Vagina (tissue), 2 donors: Measurements from ENCODE around the gene NYAP2. TPM values are rescaled to one million over a fixed set of nuclear protein-coding genes. Genes with fewer than 3 reads are reported as not detected.

ENCODE experiments used
- DNase-seq, 2 donors: peaks; one replicate each; pipeline ENCODE4 v3.0.0-alpha.2; 2017; ENCODE audit errors: extremely low spot score in 2 of 2
- H3K27ac ChIP-seq: fragments of 200-600 bp; sonication (generic); one replicate; pipeline ENCODE4 v1.5.1; 2019
- H3K27me3 ChIP-seq: fragments of 200-600 bp; sonication (generic); one replicate; pipeline ENCODE4 v1.5.1; 2019
- H3K36me3 ChIP-seq, 2 donors: fragments of 200-600 bp; sonication (generic); one replicate each; pipeline ENCODE4 v1.5.1; 2017 to 2019
- H3K4me1 ChIP-seq: fragments of 200-600 bp; sonication (generic); one replicate; pipeline ENCODE4 v1.5.1; 2019
- H3K4me3 ChIP-seq, 2 donors: fragments of 200-600 bp; sonication (generic); 1 replicate in 1 of 2; 2 replicates in 1 of 2; pipeline ENCODE4 v1.5.1; 2016 to 2019
- H3K9me3 ChIP-seq: fragments of 200-600 bp; sonication (generic); one replicate; pipeline ENCODE4 v1.5.1; 2019
- CTCF ChIP-seq, 3 experiments: fragments of 450-650 bp in 2 of 3; fragments of 200-600 bp in 1 of 3; sonication (generic) in 1 of 3; IDR thresholded peaks; one replicate each; pipeline ENCODE4 v1.5.1; 2017 to 2019; ENCODE audit warnings: antibody characterized with exemption in 3 of 3, mild to moderate bottlenecking in 2 of 3, moderate library complexity in 2 of 3
- POLR2A ChIP-seq, 2 donors: fragments of 450-650 bp; IDR thresholded peaks; one replicate each; pipeline ENCODE4 v1.6.1; 2017; ENCODE audit warnings: antibody characterized with exemption in 2 of 2, mild to moderate bottlenecking in 2 of 2, moderate library complexity in 2 of 2
- POLR2AphosphoS5 ChIP-seq, 2 donors: sonication (generic); formaldehyde crosslinking; IDR thresholded peaks; one replicate each; pipeline ENCODE4 v1.9.0; 2017; ENCODE audit warnings: antibody characterized with exemption in 2 of 2, mild to moderate bottlenecking in 2 of 2, low read depth in 1 of 2; ENCODE audit not compliant: insufficient read depth in 1 of 2
- intact Hi-C: fragments of 100-400 bp; cut with DNase I; formaldehyde crosslinking; loops from one replicate; pipeline ENCODE4 v1.15.1; 2023
- total RNA-seq: library from RNA; depleted of rRNA; stranded (reverse); fragments of >200 nt; gene quantifications from one replicate; pipeline ENCODE4 v1.2.3, GENCODE V29; 2016

NYAP2 gene
- total RNA-seq, 1 donor from 2014 or later: 0.25 TPM

DNA sequence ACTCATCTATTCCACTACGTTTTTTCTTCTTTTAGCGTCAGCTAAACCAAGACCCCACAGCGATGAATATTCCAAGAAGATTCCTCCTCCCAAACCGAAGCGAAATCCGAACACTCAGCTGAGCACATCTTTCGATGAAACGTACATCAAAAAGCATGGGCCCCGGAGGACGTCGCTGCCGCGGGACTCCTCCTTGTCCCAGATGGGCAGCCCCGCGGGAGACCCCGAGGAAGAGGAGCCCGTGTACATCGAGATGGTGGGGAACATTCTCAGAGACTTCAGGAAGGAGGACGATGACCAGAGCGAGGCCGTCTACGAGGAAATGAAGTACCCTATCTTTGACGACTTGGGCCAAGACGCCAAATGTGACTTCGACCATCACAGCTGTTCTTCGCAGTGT is 182.4 kb downstream of the NYAP2 start:
- intact Hi-C loops: no loop called here
- H3K36me3 ChIP-seq: no peaks in the 10 kb centered on the region
- DNase-seq: no peak
- no peak overlapping the region for H3K4me3 ChIP-seq
- H3K9me3 ChIP-seq: no peaks in the 10 kb centered on the region
- no peaks in the 10 kb centered on the region for H3K27me3 ChIP-seq
- no peaks in the 10 kb centered on the region for H3K4me1 ChIP-seq
- TF ChIP-seq CTCF (IDR thresholded peaks at IDR 0.05) (no peak), POLR2AphosphoS5 (IDR thresholded peaks at IDR 0.05; ENCODE audit: insufficient read depth in 1 of 2, low read depth in 1 of 2) (no peak), POLR2A (IDR thresholded peaks at IDR 0.05) (no peak)
- no peak overlapping the region for H3K27ac ChIP-seq

DNA sequence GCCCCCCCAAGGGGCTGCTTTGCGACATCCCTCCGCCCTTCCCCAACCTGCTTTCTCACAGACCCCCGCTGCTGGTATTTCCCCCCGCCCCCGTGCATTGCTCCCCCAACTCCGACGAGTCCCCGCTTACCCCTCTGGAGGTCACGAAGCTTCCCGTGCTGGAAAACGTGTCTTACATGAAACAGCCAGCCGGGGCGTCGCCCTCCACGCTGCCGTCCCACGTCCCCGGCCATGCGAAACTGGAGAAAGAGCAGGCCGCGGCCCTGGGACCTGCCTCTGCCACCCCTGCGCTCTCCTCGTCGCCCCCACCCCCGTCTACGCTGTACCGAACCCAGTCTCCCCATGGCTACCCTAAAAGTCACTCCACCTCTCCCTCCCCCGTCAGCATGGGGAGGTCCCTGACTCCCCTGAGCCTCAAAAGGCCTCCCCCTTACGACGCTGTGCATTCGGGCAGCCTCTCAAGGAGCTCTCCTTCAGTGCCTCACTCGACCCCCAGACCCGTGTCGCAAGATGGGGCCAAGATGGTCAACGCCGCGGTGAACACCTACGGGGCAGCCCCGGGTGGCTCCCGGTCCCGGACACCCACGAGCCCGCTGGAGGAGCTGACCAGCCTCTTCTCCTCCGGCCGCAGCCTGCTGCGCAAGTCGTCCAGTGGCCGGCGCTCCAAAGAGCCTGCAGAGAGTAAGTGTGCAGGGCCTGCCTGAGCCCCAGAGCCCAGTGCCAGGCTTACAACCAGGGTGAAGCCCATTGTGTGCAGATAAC is 183.0 kb downstream of the NYAP2 start:
- no peaks in the 10 kb centered on the region for H3K27me3 ChIP-seq
- H3K36me3 ChIP-seq: no peaks in the 10 kb centered on the region
- no peak for DNase-seq
- H3K9me3 ChIP-seq: no peaks in the 10 kb centered on the region
- TF ChIP-seq CTCF (IDR thresholded peaks at IDR 0.05) (no peak), POLR2A (IDR thresholded peaks at IDR 0.05) (no peak), POLR2AphosphoS5 (IDR thresholded peaks at IDR 0.05; ENCODE audit: insufficient read depth in 1 of 2, low read depth in 1 of 2) (no peak)
- H3K27ac ChIP-seq: no peak overlapping the region
- no peaks in the 10 kb centered on the region for H3K4me1 ChIP-seq
- no peak overlapping the region for H3K4me3 ChIP-seq
- intact Hi-C loops: no loop called here

GRCh38 chr2:225584796-225585195 is 185.3 kb downstream of the NYAP2 start:
- Histone ChIP-seq H3K36me3 (no peaks in the 10 kb centered on the region), H3K9me3 (no peaks in the 10 kb centered on the region), H3K4me1 (no peaks in the 10 kb centered on the region), H3K4me3 (no peak overlapping the region), H3K27ac (no peak overlapping the region), H3K27me3 (no peaks in the 10 kb centered on the region)
- intact Hi-C loops: no loop called here
- DNase-seq: no peak
- TF ChIP-seq POLR2A (IDR thresholded peaks at IDR 0.05) (no peak), POLR2AphosphoS5 (IDR thresholded peaks at IDR 0.05; ENCODE audit: insufficient read depth in 1 of 2, low read depth in 1 of 2) (no peak), CTCF (IDR thresholded peaks at IDR 0.05) (no peak)

DNA sequence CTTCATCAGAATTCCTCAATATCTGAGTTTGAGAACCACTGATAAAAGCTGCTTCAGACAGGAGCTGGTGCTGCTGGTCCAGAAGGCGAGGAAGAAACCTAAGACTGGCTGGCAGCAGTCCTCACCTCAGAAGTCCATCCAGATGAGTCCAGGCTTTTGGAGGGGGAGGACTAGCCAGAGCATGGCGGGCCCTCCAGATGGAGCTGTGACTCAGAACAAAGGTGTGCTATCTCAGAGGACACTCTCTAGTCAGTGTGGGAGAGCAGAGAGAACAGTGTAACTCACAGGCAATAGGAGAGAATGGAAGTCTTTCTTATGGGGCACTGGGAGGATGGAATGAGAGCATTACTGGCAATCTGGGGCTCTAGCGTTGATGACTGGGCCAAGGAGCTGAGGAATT is 191.4 kb downstream of the NYAP2 start:
- no peaks in the 10 kb centered on the region for H3K27me3 ChIP-seq
- DNase-seq: no peak
- intact Hi-C loops: no loop called here
- no peaks in the 10 kb centered on the region for H3K36me3 ChIP-seq
- H3K4me3 ChIP-seq: no peak overlapping the region
- H3K9me3 ChIP-seq: no peaks in the 10 kb centered on the region
- no peaks in the 10 kb centered on the region for H3K4me1 ChIP-seq
- no peak overlapping the region for H3K27ac ChIP-seq
- TF ChIP-seq POLR2A (IDR thresholded peaks at IDR 0.05) (no peak), POLR2AphosphoS5 (IDR thresholded peaks at IDR 0.05; ENCODE audit: insufficient read depth in 1 of 2, low read depth in 1 of 2) (no peak), CTCF (IDR thresholded peaks at IDR 0.05) (no peak)

DNA sequence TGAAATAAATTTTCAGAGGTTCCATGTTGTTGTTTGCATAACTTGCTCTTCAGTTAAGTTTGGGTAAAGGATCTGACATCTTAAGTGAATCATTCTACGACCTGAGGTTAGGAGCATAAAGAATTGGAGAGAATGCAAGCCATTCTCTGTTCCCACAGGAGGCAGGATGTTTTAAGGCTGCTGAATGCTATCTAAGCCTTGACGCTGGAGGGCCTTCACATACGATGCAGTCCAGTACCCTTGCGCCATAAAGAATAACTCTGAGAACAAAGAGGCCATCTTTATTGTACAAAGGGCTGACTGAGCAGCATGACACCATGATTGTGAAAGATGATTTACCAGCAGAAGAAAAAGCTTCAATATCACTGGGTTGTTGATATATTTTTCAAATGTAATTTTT is 198.4 kb downstream of the NYAP2 start:
- Histone ChIP-seq H3K27ac (no peak overlapping the region), H3K27me3 (no peaks in the 10 kb centered on the region), H3K9me3 (no peaks in the 10 kb centered on the region), H3K4me3 (no peak overlapping the region), H3K36me3 (no peaks in the 10 kb centered on the region), H3K4me1 (no peaks in the 10 kb centered on the region)
- DNase-seq: no peak
- intact Hi-C loops: no loop called here
- TF ChIP-seq POLR2AphosphoS5 (IDR thresholded peaks at IDR 0.05; ENCODE audit: insufficient read depth in 1 of 2, low read depth in 1 of 2): no peak
- TF ChIP-seq CTCF (IDR thresholded peaks at IDR 0.05): no peak
- no peak for TF ChIP-seq POLR2A (IDR thresholded peaks at IDR 0.05)
